ENCODE data around the gene ZNF771. TPM values are rescaled to one million over a fixed set of nuclear protein-coding genes. Genes with fewer than 3 reads are reported as not detected.

Gene ZNF771
- 12.1 and 13.1 TPM in 2 replicates for total RNA-seq

DNA sequence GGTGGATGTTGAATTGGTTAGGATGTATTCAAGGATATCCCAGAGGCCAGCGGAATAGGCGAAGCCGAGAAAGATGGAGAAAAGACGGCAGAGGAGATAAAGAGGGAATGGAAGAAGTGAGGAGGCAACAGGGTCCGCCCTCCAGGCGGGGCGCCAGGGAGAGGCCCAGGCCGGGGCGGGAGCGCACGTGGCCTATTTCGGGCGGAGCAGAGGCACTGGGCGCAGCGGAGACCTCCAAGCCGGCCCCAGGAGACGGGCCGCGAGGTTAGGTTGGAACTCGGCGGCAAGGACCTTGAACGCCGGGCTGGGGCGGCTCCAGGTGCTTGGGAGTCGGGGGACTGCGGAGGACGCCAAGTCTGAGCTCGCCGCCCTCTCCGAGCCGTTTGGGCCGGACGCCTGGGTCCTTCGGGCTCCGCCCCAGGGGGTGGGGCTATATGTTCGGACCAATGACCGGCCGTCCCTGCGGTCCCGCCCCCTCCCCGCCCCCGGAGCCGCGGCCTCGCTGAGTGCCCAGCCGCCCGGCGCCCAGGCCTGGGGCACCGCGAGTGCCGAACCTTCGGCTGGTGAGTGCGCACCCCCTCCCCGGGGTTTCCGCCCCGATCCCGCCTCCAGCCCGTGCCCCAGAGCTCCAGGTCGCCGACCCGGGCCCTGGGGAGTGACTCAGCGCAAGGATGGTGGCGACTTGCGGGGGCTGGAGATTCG, at the start of gene ZNF771:
TSS of gene ZNF771 (plus strand) at position 505 of the 702 bp plus-strand sequence. CDS start 448 bp downstream, outside the sequence.

DNA sequence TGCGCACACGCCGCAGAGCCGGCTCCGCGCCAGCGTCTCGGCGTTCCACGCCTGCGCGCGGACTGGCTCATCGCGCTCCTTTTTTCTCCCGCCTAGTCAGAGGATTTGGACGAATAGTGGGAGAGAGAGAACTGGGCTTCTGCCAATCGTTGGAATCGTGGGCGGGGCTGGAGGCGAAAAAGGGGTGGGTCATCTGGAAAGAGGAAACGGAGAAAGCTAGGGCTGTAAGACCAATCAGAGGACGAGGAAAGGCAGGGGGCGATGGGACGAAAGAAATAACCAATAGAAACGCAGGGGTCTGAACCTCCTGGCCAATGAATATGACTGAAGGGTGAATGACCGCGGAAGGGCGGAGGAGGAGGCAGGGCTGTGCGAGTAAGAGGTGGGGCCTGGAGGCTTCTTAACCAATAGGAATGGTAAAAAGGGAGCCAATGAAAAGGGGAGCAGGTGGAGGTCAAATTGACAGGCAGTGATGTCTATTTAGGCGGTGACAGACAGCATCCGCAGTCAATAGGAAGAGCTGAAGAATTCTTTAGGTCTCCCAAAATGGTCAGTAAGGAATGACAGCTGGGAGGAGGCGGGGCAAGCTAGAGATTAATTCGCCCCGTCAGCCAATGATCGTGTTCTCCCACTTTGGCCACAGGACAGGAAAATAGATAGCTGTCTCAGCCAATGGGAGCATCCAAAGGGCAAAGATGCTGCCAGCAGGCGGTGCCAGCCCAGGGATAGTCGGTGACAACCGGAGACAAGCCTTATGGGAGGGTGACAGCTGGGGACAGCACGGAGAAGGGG, 36.8 kb upstream of the ZNF771 start, which contains the start of gene TBC1D10B:
TSS of gene TBC1D10B (minus strand) at position 39 of the 792 bp plus-strand sequence. CDS start 311 bp downstream, outside the sequence.

DNA sequence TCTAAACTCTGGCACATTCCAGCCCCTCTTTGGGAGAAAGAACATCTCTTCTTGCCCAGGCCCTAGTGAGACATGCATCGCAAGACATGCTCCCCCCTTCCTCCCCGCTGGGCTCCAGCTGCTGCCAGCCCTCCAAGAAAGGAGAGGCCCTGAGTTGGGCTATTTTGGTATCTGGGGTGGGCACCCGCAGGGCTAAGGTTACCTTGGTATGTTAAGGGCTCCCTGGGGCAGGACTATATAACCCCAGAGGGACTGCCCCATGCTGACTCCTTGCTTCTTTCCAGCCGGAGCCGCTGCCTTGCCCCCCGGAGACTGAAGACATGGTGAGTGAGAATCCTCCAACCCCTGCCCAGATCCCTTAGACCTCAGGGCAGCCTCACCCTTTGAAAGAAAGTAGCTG, 32.9 kb upstream of the ZNF771 start, which contains the start of gene MYL11:
TSS of gene MYL11 (plus strand) at position 265 of the 400 bp plus-strand sequence. CDS start at position 321, 56 bp downstream.

DNA sequence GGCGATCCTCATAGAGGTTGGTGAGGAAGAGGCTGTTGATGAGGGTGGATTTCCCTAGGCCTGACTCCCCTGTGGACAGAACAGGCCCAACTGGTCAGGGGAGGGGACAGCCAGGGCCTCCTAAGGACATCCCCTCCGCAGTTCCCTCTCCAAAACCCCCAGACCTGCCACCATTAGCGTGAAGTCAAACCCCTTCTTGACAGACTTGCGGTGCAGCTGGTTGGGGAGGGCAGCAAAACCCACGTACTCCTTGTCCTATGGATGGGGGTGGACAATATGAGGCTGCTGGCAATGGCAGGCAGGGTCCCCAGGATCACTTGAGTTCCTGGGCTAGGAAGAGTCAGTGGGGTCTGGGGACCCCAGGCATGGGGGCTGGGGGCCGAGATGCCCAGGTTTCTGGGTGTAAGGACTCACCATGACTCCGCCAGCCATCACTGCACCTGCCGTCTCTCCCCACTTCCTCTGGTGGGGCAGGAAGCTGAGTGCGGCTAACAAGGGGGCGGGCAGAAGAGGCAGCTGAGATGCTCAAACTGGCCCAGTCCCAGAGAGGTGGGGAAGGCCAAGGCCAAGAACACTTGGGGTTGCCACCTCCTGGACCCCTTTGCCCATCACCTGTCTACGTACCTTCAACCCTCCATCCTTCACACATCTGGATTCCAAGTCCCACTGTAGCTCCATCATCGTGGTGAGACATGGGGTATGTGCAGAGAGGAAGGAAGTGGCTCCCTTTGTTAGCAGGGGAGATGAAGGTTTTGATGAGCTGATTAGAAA, 25.1 kb upstream of the ZNF771 start, which contains the start of gene SEPTIN1:
TSS of gene SEPTIN1 (minus strand) at position 451 of the 771 bp plus-strand sequence. CDS start at position 432, 19 bp downstream.

DNA sequence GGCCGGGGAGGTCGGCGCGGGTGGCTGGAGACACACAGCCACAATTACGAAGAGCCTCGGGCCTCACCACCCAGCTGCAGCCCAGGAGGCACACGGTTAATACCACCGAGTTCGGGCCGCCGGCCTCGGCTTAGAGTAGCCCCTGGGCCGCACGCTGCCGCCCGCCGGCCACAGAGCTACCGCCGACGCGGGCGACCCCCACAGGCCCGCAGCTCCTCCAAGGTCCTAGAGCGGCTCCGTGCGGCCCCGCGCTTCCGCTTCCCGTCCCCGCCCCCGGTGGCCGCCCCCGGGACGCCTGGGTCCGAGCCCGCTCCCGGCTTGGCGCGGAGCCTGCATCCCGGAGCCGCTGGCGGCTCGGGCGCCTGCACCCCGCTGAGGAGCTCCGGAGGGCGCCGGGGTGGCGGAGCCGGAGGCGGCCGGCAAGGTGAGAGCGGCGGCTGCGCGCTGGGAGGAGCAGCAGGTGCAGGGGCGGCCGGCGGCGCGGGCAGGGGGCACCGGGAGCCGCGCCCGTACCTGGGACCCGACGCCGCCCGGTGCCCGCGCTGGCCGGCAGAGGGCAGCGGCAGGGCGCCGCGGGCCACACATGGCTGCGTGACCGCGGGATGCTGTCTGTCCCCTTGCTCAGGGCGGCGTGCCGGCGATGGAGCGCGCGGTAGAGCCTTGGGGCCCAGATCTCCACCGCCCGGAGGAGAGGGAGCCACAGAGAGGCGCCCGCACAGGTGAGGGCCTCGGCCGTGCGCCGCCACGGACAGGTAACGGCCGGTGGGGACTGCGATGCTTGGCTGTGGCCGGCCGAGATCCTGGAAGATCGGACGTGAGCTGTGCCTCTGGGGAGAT, 12.0 kb upstream of the ZNF771 start, which contains the start of gene ZNF48:
TSS of gene ZNF48 (plus strand) at position 266 of the 837 bp plus-strand sequence. CDS start at position 641, 375 bp downstream.

DNA sequence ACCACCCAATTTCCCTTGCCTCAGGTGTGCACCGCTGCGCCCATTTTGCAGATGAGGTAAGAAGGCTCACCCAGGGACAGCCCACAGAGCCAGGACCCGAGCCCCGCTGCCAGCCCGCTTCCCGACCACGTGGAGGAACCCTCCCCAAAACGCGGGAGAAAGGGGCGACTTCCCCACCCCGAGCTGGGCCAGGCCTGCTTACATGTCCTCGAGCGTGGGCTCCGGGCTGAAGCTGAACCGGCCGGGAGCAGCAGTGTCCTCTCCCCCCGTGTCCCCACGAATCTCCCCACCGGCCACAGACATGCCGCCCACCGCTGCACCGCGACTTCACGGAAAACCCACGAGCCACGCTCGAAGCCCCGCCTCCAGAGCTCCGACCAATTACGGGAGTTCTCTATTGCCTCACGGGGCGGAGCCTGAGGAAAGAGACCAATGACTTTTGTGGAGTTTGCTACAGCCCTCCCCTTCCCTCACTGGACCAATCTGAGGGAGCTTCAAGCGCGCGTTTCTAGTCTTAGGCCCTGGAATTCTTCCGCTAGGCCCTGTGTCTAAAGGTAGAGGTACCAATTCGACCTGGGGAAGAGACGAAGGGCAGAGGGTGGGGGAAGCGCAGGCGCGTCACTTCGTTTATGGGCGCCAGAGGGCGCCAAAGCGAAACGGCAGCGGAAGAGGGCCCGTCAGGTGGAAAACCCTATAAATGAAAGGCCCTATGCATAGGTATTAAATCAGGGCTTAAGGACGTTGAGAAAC, 22.4 kb downstream of the ZNF771 start, which contains the start of gene DCTPP1:
TSS of gene DCTPP1 (minus strand) at position 353 of the 750 bp plus-strand sequence. CDS start at position 303, 50 bp downstream.

DNA sequence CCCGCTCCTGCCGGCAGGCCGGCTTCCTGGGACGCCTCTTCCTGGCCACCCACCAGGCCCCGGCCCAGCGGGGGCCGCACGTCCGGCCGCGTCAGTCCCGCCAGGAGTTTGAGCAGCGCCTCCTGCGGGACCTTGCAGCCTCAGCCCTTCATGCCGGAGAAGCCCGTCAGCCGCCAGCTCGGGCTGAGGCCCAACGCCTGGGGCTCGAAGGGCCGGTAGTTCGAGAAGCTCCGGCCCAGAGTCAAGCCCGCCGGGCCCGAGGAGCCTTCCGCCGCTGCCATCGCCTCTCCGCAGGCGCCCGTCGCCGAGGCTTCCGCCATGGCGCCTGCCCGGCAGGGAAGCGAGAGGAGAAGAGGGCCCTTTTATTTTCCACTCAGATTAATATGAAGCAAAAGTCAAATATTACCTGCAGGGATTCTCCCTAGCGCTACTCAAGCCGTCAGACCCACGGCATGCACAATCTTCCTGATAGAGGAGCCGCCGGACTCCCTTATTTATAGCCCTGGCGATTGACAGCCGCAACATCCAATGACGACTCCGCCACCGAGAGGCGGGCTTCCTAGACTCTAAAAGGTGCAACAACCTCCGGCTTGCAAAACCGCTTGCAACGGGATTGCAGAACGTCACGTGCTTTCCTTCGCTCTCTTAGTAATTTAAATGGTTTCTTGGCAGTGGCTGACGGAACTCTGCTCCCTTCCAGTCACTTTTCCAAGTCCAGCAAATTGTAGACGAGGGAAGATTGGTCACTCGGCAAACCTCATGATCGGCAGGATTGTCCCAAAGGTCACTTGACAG, 38.2 kb downstream of the ZNF771 start, which contains the start of gene SEPHS2:
TSS of gene SEPHS2 (minus strand) at position 467 of the 795 bp plus-strand sequence. CDS start at position 320, 147 bp downstream.

Other genes starting within 250 kb of the ZNF771 start
- 0.59 and 2.4 TPM in 2 replicates for gene CORO1A, start 224.0 kb upstream of the ZNF771 start, total RNA-seq
- 64.8 and 138 TPM in 2 replicates for gene BOLA2B, start 213.9 kb upstream of the ZNF771 start, total RNA-seq
- gene SLX1A, start 213.7 kb upstream of the ZNF771 start, total RNA-seq: 17.3 and 25.8 TPM in 2 replicates
- gene SULT1A3, start 208.4 kb upstream of the ZNF771 start, total RNA-seq: 3.1 and 3.6 TPM in 2 replicates
- gene NPIPB13, start 159.1 kb upstream of the ZNF771 start, total RNA-seq: 1.4 and 1.8 TPM in 2 replicates
- gene CD2BP2, start 52.3 kb upstream of the ZNF771 start, total RNA-seq: 27.9 and 28.5 TPM in 2 replicates
- 26.1 and 47.7 TPM in 2 replicates for gene TBC1D10B, start 37.1 kb upstream of the ZNF771 start, total RNA-seq
- gene MYL11, start 32.8 kb upstream of the ZNF771 start, total RNA-seq: not detected in 2 replicates
- gene SEPTIN1, start 25.0 kb upstream of the ZNF771 start, total RNA-seq: 0.37 and 0.59 TPM in 2 replicates
- gene ZNF48, start 12.2 kb upstream of the ZNF771 start, total RNA-seq: 8.9 and 9.6 TPM in 2 replicates
- 5.6 and 13.6 TPM in 2 replicates for gene DCTPP1, start 22.4 kb downstream of the ZNF771 start, total RNA-seq
- 7.7 and 8.8 TPM in 2 replicates for gene SEPHS2, start 38.3 kb downstream of the ZNF771 start, total RNA-seq
- gene ITGAL, start 65.1 kb downstream of the ZNF771 start, total RNA-seq: 0.89 TPM in 1 of 2 replicates, not detected in the other
- 12.8 and 16.0 TPM in 2 replicates for gene ZNF768, start 119.0 kb downstream of the ZNF771 start, total RNA-seq
- 7.6 and 9.5 TPM in 2 replicates for gene ZNF747, start 127.3 kb downstream of the ZNF771 start, total RNA-seq
- gene ZNF764, start 150.8 kb downstream of the ZNF771 start, total RNA-seq: 4.2 and 4.8 TPM in 2 replicates
- 4.8 and 7.6 TPM in 2 replicates for gene ZNF688, start 164.1 kb downstream of the ZNF771 start, total RNA-seq
- 11.6 TPM in 2 replicates for gene ZNF785, start 178.1 kb downstream of the ZNF771 start, total RNA-seq
- gene ZNF689, start 202.8 kb downstream of the ZNF771 start, total RNA-seq: 3.6 TPM in 2 replicates
- 8.0 and 8.7 TPM in 2 replicates for gene PRR14, start 243.4 kb downstream of the ZNF771 start, total RNA-seq